ENCODE measurements around the gene B3GALT6.

DNA sequence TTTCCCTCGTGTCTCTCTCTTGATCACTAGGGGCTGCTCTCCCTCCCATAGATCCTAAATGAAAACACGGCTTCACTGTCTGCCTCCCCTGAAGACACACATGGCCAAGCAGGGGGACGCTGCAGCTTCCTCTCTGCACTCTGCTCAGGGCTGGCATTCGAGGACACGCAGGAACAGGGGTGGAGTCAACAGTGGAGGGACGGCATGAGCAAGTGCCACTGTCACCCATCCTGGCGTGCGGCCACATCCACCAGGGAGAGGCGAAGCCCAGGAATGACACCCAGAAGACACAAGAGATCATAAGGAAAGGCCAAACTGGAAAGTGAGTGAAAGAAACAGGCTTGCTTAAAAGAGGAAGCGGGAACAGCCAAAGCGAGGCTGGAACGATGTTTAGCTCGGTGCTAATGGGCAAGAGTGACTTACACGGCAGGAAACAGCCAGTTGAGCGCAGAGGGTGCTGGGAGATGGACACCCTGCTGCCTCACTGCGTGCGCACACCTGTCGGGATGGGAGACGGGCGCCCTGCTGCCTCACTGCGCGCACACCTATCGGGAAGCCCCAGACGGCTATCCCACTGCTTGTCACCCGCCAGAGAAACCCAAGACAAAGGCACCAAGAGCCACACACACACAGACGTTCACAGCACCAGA is 28.0 kb downstream of the B3GALT6 start:
- TF ChIP-seq EZH2 (optimal IDR thresholded peaks at IDR 0.05; ENCODE audit: low read depth, low read length) (no peak), EZH2phosphoT487 (IDR thresholded peaks at IDR 0.05; ENCODE audit: low read length) (no peak)
- TF ChIP-seq, protein P1, sequence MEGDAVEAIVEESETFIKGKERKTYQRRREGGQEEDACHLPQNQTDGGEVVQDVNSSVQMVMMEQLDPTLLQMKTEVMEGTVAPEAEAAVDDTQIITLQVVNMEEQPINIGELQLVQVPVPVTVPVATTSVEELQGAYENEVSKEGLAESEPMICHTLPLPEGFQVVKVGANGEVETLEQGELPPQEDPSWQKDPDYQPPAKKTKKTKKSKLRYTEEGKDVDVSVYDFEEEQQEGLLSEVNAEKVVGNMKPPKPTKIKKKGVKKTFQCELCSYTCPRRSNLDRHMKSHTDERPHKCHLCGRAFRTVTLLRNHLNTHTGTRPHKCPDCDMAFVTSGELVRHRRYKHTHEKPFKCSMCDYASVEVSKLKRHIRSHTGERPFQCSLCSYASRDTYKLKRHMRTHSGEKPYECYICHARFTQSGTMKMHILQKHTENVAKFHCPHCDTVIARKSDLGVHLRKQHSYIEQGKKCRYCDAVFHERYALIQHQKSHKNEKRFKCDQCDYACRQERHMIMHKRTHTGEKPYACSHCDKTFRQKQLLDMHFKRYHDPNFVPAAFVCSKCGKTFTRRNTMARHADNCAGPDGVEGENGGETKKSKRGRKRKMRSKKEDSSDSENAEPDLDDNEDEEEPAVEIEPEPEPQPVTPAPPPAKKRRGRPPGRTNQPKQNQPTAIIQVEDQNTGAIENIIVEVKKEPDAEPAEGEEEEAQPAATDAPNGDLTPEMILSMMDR (IDR thresholded peaks at IDR 0.05; ENCODE audit: low read length) = no peak
